MCF 10A (cell line): ENCODE measurements around the gene PDGFRA. TPM values are rescaled to one million over a fixed set of nuclear protein-coding genes. Genes with fewer than 3 reads are reported as not detected.
A peak's percentile ranks its signal among the peaks of the same experiment; 100 is the strongest.

Experiments used
- BruUV-seq: library from RNA; stranded (reverse); fragments of 400-500 nt; replicated peaks from 2 replicates; lab custom pipeline; 2021; lab: Mats Ljungman, UMichigan
- CTCF ChIA-PET: fragments of 300-600 bp; sonication (Branson Sonifier 250); formaldehyde crosslinking; extraction: SDS; loops from one replicate; lab custom pipeline; 2021; ENCODE audit warnings: antibody characterized with exemption, inconsistent platforms; lab: Yijun Ruan, JAX
- POLR2A ChIA-PET: fragments of 300-600, 350-650 bp; sonication (Branson Sonifier 250); formaldehyde crosslinking; extraction: SDS; loops from one replicate; lab custom pipeline; 2020; ENCODE audit warnings: antibody characterized with exemption, inconsistent platforms; lab: Yijun Ruan, JAX
- DNase-seq: peaks from one replicate; pipeline ENCODE4 v3.0.0-alpha.2; 2018; ENCODE audit not compliant: unreplicated experiment
- H3K27ac Mint-ChIP-seq: one replicate; pipeline ENCODE4 v1.8.0; 2022; ENCODE audit warnings: mild to moderate bottlenecking, low read depth, mixed read lengths; ENCODE audit not compliant: unreplicated experiment
- H3K27me3 Mint-ChIP-seq: one replicate; pipeline ENCODE4 v1.8.0; 2022; ENCODE audit warnings: mixed read lengths; ENCODE audit not compliant: insufficient read depth, unreplicated experiment
- H3K36me3 Mint-ChIP-seq: one replicate; pipeline ENCODE4 v1.8.0; 2022; ENCODE audit warnings: mild to moderate bottlenecking, moderate library complexity, mixed read lengths; ENCODE audit not compliant: insufficient read depth, unreplicated experiment
- H3K4me1 Mint-ChIP-seq: one replicate; pipeline ENCODE4 v1.8.0; 2022; ENCODE audit warnings: mixed read lengths; ENCODE audit not compliant: insufficient read depth, unreplicated experiment
- H3K4me3 Mint-ChIP-seq: one replicate; pipeline ENCODE4 v1.8.0; 2022; ENCODE audit warnings: mild to moderate bottlenecking, moderate library complexity, mixed read lengths; ENCODE audit not compliant: unreplicated experiment
- H3K9me3 Mint-ChIP-seq: one replicate; pipeline ENCODE4 v1.8.0; 2022; ENCODE audit warnings: mixed read lengths; ENCODE audit not compliant: unreplicated experiment
- intact Hi-C: fragments of 100-400 bp; cut with micrococcal nuclease; formaldehyde crosslinking; loops from 2 replicates; pipeline ENCODE4 v1.14.1; 2022
- total RNA-seq: library from RNA; stranded (reverse); gene quantifications from 2 replicates; pipeline ENCODE4 v1.2.3, GENCODE V29; 2022
- TF ChIP-seq, protein P1 (sequence below): fragments of 200-600 bp; IDR thresholded peaks from one replicate; pipeline ENCODE4 v1.8.0; 2022; ENCODE audit warnings: antibody characterized with exemption, mild to moderate bottlenecking; ENCODE audit not compliant: unreplicated experiment

The PDGFRA gene
- total RNA-seq, 1 experiment from 2014 or later: not detected

DNA sequence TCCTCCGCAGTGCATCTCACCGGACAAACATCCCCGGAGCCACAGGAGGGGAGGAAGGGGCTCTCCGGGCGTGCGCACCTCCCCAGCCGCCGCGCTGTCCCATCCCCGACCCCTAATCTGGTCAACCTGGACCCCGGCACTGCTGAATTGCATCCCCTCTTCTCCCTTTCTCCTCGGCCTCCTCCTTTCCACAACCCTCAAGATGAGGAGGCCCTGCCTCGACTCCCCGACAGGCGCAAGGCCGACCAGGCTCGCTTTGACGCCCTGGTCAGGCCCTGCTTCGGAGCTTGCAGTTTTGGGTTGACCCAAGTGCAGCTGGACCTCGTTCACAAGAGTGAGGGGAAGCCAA, 2.3 kb downstream of the PDGFRA start:
- H3K27ac Mint-ChIP-seq: no peak overlapping the region
- BruUV-seq: no TSS peak
- DNase-seq: no peak
- peaks cover 26% of the 10 kb centered on the region for H3K27me3 Mint-ChIP-seq
- ChIA-PET CTCF (interaction anchor here (0.6 to 4.3 kb wide), 8 partner anchors 10 to 1920 kb away, joined by 3 to 101 read pairs (median 3); no protein-coding TSS in a partner anchor), POLR2A (no interaction called here)
- TF ChIP-seq, protein P1, sequence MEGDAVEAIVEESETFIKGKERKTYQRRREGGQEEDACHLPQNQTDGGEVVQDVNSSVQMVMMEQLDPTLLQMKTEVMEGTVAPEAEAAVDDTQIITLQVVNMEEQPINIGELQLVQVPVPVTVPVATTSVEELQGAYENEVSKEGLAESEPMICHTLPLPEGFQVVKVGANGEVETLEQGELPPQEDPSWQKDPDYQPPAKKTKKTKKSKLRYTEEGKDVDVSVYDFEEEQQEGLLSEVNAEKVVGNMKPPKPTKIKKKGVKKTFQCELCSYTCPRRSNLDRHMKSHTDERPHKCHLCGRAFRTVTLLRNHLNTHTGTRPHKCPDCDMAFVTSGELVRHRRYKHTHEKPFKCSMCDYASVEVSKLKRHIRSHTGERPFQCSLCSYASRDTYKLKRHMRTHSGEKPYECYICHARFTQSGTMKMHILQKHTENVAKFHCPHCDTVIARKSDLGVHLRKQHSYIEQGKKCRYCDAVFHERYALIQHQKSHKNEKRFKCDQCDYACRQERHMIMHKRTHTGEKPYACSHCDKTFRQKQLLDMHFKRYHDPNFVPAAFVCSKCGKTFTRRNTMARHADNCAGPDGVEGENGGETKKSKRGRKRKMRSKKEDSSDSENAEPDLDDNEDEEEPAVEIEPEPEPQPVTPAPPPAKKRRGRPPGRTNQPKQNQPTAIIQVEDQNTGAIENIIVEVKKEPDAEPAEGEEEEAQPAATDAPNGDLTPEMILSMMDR: no peak
- H3K36me3 Mint-ChIP-seq: no peaks in the 10 kb centered on the region
- intact Hi-C loops: loop anchor here (5.0 kb wide), 2 partner anchors 739 to 919 kb away; no protein-coding TSS in a partner anchor
- H3K4me1 Mint-ChIP-seq: peaks cover 11% of the 10 kb centered on the region
- no peaks in the 10 kb centered on the region for H3K9me3 Mint-ChIP-seq
- H3K4me3 Mint-ChIP-seq: no peak overlapping the region

DNA sequence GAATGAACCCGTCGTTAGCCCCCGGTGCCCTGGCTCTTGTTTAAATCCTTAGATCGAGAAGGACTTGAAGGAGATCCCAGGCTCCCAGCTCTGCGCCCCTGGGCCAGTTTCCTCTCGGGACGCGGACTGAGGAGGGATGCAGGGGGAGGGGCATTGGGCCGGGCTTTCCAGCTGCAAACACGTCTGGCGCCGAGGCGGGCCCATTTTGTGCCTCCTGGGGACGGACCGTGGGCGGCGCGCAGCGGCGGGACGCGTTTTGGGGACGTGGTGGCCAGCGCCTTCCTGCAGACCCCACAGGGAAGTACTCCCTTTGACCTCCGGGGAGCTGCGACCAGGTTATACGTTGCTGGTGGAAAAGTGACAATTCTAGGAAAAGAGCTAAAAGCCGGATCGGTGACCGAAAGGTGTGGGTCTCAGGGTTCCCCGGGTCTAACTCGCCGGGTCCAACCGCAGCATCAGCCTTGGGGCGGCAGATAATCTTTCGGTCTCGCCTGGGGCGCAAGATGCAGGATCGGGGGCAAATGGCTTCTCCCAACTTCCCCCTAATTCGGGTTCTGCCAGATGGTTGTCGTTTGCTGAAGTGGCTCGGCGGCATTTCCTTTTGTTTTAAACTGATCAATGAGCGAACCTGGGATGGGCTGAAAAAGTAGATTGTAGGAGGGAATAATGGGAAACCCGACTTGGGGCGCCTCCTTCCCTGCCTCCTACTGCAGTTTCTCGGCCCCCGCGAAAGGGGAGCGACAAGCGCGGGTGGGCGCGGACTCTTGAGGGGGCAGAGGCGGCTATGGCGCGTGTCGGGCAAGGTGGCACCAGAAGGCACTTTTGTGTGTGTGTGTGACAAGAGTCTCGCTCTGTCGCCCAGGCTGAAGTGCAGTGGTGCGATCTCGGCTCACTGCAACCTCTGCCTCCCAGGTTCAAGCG, 2.9 kb downstream of the PDGFRA start:
- no peaks in the 10 kb centered on the region for H3K9me3 Mint-ChIP-seq
- DNase-seq: no peak
- no peaks in the 10 kb centered on the region for H3K36me3 Mint-ChIP-seq
- peak overlapping the region; percentile 38 for H3K4me3 Mint-ChIP-seq
- no peak overlapping the region for H3K27ac Mint-ChIP-seq
- ChIA-PET POLR2A (interaction anchor here (1.2 to 1.5 kb wide), 2 partner anchors 277 to 1519 kb away, joined by 3 to 4 read pairs; no protein-coding TSS in a partner anchor), CTCF (interaction anchor here (0.5 to 4.3 kb wide), 21 partner anchors 10 to 1921 kb away, joined by 3 to 101 read pairs (median 5); no protein-coding TSS in a partner anchor)
- H3K4me1 Mint-ChIP-seq: peaks cover 11% of the 10 kb centered on the region
- intact Hi-C loops: loop anchor here (2.0 to 5.0 kb wide), 3 partner anchors 740 to 1215 kb away; no protein-coding TSS in a partner anchor
- peaks cover 26% of the 10 kb centered on the region for H3K27me3 Mint-ChIP-seq
- BruUV-seq: no TSS peak
- TF ChIP-seq, protein P1: no peak

DNA sequence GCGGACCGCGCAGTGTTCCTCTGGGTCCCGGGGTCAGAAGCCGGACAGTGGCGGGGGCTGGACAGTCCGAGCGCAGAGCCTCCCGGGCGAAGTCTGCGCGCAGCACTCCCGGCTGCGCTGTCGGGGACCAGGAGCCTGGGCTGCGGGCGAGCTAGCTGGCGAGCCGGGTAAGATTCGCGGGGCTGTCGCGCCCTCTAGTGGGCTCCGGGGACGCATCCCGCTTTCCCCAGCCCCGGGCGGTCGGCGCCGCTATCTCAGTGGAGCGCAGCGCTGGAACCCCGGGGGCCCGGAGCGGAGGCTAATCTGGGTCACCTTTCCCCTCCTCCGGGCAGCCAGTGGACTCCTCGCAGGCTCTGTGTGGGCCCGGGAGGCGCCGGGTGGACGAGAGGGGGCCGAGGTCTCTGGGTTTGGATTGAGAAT, 4.2 kb downstream of the PDGFRA start:
- peak; percentile 83 for DNase-seq
- ChIA-PET POLR2A (interaction anchor here (0.7 to 1.5 kb wide), 3 partner anchors 1249 to 1963 kb away, joined by 3 to 4 read pairs (median 3); no protein-coding TSS in a partner anchor), CTCF (interaction anchor here (0.5 to 4.3 kb wide), 61 partner anchors 9 to 1984 kb away, joined by 3 to 101 read pairs (median 4); no protein-coding TSS in a partner anchor)
- BruUV-seq: no TSS peak
- Mint-ChIP-seq H3K4me3 (peak overlapping the region; percentile 70), H3K36me3 (no peaks in the 10 kb centered on the region), H3K27me3 (peaks cover 26% of the 10 kb centered on the region), H3K4me1 (peaks cover 11% of the 10 kb centered on the region), H3K27ac (no peak overlapping the region), H3K9me3 (no peaks in the 10 kb centered on the region)
- intact Hi-C loops: loop anchor here (1.0 to 5.0 kb wide), 4 partner anchors 325 to 1216 kb away; no protein-coding TSS in a partner anchor
- TF ChIP-seq, protein P1: peak; percentile 74
